HTR-8/SVneo (cell line): Measurements from ENCODE around the gene TPRG1.

Experiments
- DNase-seq: peaks from one replicate; pipeline ENCODE4 v3.0.0; 2011; ENCODE audit warnings: low spot score, mixed read lengths; ENCODE audit not compliant: insufficient read length
- FAIRE-seq: peaks from 2 replicates; lab custom pipeline; 2011; peaks lifted over from hg19 to GRCh38; lab: Jason Lieb, UNC

Gene TPRG1, protein sequence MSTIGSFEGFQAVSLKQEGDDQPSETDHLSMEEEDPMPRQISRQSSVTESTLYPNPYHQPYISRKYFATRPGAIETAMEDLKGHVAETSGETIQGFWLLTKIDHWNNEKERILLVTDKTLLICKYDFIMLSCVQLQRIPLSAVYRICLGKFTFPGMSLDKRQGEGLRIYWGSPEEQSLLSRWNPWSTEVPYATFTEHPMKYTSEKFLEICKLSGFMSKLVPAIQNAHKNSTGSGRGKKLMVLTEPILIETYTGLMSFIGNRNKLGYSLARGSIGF

DNA sequence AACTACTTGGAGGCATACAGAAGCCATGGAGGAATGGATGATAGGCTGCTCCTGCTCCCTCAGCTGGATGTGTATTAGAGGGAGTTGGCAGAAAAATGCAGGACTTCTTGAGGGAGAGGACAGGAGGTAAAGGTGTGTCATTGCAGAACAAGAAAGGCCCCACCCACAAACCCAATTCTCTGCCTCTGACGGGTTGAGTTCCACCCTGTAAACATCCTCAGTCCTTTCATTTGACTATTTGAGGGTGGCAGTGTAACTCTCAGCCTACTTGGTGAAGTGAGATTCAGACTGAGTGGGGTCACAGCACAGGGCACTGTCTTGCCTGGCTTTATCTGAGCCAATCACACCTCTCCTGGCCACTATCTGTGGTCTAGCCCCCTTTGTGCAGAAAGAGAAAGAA, at the start of gene TPRG1:
TPRG1 (plus strand) TSS at position 265 of the 400 bp plus-strand sequence. CDS start 35,414 bp downstream, outside the sequence.
- DNase-seq (no peak), FAIRE-seq (no peak)

DNA sequence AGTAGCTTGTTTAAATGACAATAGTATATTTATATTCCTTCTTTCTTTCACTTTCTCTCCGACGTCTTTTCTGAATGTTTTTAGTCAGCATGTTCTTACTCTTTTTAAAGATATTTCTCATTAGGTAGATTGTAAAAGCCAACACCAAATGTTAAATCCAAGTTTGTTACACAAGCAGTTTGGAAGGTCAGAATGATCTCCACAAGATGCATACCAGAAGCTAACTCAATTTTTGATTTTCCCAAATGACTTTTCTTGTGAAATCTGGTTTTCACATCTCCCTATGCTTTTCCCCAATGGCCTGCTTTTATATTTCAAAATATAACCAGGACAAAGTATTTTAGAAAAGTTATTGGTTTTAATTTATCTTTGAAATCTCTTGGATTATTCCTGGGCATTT, 49.7 kb upstream of the TPRG1 start:
- no peak for FAIRE-seq
- no peak for DNase-seq

- DNase-seq = no peak
- FAIRE-seq = no peak
Observed at GRCh38 chr3:189122526-189123205, 49.1 kb upstream of the TPRG1 start.

DNA sequence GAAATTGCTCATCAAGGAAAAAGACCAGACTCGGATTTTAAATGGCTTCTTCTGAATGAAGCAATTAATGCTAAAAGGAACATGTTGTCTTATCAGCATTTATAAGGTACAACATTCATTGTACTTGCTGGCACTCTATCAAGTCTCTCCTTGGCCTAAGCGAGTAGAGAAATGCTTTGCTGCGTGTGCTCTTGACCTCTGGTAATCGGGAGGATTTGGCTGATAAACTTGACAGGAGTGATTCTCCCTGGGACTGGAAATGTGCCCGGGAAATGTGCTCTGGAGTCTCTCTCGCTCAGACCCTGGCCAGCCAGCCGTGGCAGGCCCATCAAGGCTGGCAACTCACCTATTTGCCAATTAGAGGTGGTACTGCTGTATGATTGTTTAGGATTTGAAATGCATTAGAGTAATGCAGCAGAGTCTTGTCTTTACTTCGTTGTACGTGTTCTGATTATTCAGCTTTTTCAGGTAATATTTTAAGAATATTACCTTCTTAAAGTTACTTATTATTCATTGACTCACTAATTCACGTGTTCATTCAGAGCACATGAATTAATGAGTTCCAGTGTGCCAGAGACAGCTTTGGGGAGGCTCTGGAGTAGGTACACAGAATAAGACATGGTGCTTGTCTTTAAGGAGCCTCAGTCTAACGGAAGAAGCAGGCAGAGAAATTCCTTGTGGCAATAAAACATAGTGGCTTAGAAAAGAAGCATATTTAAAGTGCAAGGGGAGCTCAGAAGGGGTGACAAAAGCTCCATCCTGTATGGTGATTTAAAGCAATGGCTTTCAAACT, 48.0 kb upstream of the TPRG1 start:
- DNase-seq (no peak), FAIRE-seq (no peak)

- FAIRE-seq (peak; percentile 28), DNase-seq (peak; percentile 56)
Observed at GRCh38 chr3:189132231-189132671, 39.5 kb upstream of the TPRG1 start.

DNA sequence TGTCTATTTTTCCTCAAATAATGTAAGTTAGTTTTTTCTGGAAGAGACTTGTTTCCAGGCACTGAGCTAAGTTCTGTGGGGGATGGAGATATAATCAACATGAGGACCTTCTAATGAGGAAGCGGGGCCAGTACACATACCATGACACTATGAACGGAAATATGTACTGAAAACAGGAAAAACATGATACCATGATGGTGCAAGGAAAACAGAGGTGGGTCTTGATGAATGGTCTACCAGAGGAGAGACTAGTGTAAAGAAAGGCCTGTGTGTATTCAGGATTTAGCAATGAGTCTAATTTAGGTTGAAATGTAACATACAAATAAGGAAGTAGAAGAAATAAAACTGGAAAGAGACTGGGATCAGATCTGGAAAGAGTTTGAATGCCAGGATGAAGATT, 38.9 kb upstream of the TPRG1 start:
- no peak for DNase-seq

DNA sequence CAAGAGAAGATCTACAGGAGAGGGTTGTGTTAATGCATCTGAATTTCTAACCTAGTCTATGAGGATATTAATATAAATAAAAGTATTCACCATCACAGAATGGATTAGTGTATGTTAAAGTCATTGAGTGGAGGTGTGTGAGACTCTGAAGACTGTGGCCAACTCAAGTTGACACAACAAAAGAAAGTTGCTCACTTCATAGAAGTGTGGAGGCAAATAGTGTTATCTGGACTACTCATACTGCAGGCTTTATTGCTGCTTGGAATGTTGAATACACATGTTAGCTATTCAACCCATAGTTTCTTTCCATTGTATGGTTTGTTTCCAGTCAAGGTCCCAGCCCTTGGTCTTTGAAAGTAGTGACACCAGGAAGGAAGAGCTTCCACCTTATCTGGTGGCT, 38.0 kb upstream of the TPRG1 start:
- DNase-seq = no peak
- FAIRE-seq = no peak

More for the DNA sequence above, 38.9 kb upstream of the TPRG1 start:
- no peak for FAIRE-seq

DNA sequence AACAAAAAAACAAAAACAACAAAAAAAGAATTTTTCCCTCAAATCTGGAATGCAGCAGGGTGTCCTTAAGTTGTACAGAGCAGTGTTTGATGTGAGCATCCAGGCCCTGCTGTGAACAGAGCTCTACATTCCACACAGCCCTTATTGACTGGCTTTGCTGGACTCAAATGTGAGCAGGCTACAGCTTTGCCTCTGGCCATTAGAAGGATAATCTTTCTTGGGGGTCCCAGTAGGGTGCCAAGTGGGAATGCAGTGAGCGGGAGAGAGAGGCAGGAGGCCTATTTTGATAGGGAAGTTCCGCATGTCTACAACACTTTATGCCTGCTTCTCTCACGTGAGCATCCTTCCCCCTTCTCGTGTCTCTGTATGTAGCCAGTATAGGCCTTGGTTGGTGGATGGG, 34.4 kb upstream of the TPRG1 start:
- DNase-seq (no peak), FAIRE-seq (no peak)

- no peak for DNase-seq
- FAIRE-seq = no peak
Observed at GRCh38 chr3:189138901-189139610, 32.7 kb upstream of the TPRG1 start.

DNA sequence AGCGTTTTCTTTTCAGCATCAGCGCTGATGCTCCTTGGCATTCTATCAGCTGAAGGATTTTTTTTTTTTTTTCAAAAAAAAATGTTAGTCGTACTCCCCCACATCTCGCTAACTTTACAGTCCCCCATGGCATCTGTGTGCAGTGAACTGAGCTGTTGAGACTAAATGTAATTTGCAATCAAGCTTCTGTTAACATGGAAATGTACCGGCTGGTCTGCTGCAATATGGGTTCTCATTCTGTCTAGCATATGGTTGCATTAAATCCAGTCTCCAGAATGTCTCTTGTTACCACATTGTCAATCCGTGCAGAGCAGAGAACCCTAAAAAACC, 32.2 kb upstream of the TPRG1 start:
- DNase-seq (no peak), FAIRE-seq (no peak)

- no peak for DNase-seq
- FAIRE-seq = no peak
Observed at GRCh38 chr3:189142527-189142926, 29.2 kb upstream of the TPRG1 start.

DNA sequence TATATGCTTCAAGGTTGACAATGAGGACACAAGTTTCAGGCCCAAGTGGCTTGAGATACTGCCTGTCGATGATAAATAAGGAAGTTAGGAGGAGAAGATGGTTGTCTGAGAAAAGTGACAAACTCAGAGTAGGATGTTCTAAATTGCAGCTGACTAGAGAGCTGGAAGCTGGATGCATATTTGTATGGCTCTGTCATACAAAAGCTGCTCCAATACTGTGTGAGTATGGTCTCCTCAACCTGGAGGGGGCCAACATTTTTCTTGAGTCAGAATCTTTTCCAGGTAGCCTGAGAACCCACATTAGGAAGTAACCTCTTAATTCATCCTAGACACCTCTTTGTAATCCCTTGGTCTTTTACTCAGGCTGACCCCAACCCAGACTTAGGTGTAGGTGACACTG, 28.4 kb upstream of the TPRG1 start:
- DNase-seq (no peak), FAIRE-seq (no peak)

DNA sequence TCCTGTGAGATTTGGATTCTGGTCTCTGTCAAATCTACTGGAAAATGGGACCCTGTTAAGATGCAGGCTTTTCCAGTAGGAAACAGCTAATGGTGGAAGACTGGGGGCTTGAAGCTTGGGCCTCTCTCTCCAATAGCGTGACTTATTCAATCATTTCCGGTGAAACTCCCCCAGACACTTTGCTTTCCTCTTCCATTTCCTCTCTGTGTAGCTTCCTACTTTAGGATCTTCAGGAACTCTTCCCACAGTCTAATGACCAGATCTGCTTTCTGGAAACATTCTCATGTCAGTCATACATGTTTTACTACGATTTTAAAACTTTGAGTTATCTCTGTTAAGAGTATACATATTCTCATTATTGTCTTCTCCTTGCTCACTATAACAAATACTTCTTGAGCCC, 28.0 kb upstream of the TPRG1 start:
- FAIRE-seq (no peak), DNase-seq (no peak)

- no peak for FAIRE-seq
- no peak for DNase-seq
Observed at GRCh38 chr3:189144645-189145044, 27.1 kb upstream of the TPRG1 start.

- no peak for FAIRE-seq
- no peak for DNase-seq
Observed at GRCh38 chr3:189146848-189147247, 24.9 kb upstream of the TPRG1 start.

GRCh38 chr3:189148081-189148507, 23.7 kb upstream of the TPRG1 start:
- DNase-seq (peak; percentile 47), FAIRE-seq (peak; percentile 60)

DNA sequence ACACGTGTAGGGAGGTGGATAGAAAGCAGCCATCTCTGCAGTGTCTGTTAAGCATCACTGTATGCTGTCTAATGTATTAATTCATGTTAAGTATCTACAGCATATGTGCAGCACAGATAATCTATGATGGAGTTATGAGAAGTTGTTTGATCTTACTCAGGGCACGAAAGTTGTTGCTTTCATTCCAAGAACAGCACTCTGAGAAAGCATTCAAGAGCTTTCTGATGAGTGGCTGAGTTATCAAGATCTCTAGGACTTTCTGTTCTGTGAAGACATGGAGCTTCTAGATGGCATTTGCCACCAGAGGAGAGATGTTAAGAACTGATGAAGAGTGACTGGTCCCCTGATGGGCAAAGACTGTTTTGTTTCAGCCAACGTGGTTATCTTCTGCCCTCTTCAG, 22.6 kb upstream of the TPRG1 start:
- DNase-seq = no peak
- FAIRE-seq = no peak

DNA sequence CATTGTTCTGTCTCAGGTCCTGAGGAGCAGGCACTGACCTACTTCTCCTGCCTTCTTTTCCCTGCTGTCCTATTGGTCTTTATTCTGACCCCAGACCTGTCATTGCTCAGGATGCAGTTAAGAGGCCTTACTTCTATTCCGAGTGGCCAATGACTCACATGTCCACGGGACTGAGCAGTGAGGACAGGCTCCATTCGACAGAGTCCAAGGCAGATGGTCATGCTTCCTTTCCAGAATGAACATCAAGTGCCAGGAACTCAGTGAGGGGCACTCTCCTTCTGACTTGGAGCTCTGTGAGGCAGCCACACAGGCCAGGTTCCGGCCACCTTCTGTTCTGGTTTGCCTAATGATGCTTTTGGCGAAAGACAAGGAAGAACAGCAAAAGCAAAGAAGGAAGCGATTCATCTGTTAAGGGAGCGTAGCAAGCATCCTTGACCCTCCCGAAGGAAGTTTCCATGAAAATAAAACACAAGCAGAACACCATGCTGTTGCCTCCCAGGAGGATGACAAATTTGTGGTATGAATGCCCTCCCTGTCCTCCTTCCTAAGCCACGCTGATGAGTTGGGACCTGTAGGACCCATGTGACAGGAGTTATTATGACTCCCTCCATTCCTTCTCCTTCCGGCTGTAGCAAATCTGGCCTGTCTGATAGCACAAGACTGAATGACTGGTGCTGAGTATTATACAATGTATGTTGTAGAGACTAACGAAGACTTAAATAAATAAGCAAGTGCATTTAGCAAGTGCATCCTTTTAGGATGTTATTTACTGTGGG, 14.4 kb upstream of the TPRG1 start:
- DNase-seq = no peak
- FAIRE-seq = no peak

DNA sequence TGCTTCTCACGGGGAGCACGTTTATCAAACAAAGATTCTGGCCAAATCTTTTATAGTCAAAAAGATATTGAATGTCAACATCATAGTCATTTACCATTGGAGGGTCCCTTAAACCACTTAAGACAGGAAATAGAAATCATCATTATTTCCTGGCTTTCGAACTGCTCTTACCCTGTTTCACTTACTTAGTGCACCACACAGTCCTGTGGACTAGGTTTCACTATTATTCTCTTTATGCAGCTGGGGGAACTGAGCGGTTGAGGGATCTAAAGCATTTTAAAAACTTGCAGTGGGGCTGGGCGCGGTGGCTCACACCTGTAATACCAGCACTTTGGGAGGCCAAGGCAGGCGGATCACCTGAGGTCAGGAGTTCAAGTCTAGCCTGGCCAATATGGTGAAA, 13.7 kb upstream of the TPRG1 start:
- no peak for FAIRE-seq
- DNase-seq = no peak
